HL-60/S4 treated with retinoic acid at 250 ng/mL for 4 days and 3 days (cell line): ENCODE measurements around the gene RPS13.
"Not testable (repeated sequence)": the region's sequence is repeated elsewhere in the genome, so short reads cannot be mapped to it uniquely, and the experiment has no call there.

Source experiments
- in situ Hi-C: fragments of 300-500 bp; cut with MboI; formaldehyde crosslinking; loops from 2 replicates; pipeline ENCODE4 v1.7.0; 2022; ENCODE audit warnings: low sequenced_read_pairs

RPS13 gene

GRCh38 chr11:17077520-17078401 lies at the start of gene RPS13:
Gene RPS13 (minus strand): TSS chr11:17077667. CDS start chr11:17077641, 26 bp downstream.
- in situ Hi-C loops: no loop called here

- in situ Hi-C loops: no loop called here
These were observed 44.5 kb upstream of the RPS13 start for GRCh38 chr11:17121981-17122380.

- in situ Hi-C loops: no loop called here
These were observed 39.8 kb upstream of the RPS13 start for GRCh38 chr11:17117262-17117661.

- in situ Hi-C loops: no loop called here
These were observed 38.6 kb upstream of the RPS13 start for GRCh38 chr11:17116117-17116516.

- in situ Hi-C loops: not testable (repeated sequence)
These were observed 30.3 kb upstream of the RPS13 start for GRCh38 chr11:17107745-17108144.

GRCh38 chr11:17105404-17106040 lies 28.1 kb upstream of the RPS13 start:
- in situ Hi-C loops: not testable (repeated sequence)

DNA sequence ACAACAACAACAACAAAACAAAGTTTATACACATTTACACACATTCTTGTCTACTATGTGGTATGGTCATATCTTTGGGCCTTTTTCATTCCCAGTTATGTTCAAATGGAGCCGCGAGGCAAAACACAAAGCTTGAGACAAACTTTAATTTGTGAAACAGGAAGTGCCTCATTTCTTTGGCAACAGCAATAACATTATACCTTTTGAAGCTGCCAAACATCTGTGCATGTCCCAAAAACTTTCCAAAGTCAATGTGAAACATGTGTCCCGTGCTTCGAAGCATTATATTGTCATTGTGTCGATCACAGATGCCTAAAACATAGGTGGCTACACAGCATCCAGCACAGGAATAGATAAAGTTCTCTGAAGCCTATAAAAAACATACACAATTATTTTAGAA lies 25.0 kb upstream of the RPS13 start:
- in situ Hi-C loops: no loop called here

DNA sequence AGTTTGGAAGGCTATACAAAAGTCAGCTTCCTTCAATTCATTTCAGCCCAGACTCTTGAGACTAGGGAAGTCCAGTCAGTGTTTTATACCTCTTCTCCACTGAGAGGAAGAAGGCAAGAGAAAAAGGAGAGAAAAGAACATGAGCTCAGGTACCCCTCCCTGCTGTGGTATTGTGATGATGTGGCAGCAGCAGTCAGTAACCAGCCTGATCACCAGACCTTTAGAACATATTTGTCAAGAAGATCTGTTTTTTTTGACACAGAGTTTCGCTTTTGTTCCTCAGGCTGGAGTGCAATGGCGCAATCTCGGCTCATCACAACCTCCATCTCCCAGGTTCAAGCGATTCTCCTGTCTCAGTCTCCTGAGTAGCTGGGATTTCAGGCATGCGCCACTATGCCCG lies 21.2 kb upstream of the RPS13 start:
- in situ Hi-C loops: no loop called here

DNA sequence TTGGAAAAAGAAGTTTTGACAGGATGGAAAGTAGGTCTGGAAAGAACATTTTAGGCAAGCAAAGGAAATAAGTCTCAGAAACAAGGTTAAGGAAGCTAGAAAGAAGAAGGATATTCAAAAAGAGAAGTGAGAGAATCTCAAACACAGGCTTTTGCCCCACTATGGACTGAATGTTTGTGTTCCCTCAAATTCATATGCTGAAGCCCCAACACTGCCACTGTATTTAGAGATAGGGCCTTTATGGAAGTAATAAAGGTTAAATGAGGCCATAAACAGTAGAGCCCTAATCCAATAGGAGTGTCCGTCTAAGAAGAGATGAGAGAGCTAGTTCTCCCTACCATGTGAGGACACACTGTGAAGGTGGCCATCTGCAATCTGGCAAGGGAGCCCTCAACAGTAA lies 20.6 kb upstream of the RPS13 start:
- in situ Hi-C loops: no loop called here

GRCh38 chr11:17085976-17086375 lies 8.5 kb upstream of the RPS13 start:
- in situ Hi-C loops: not testable (repeated sequence)

DNA sequence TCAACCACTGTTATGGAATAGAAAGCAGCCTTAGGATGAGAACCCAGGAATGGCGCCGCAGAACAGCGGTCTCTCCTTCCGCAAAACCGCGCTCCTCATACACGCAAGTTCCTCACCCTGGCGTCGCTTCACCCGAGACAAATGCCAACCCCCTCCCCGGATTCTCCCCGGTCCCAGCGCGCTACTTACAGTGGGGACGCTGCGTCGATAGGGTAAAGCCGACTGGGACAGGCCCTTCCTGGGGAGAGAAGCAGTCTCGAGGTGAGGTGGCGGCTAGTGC lies 287 bp downstream of the RPS13 start:
- in situ Hi-C loops: no loop called here

DNA sequence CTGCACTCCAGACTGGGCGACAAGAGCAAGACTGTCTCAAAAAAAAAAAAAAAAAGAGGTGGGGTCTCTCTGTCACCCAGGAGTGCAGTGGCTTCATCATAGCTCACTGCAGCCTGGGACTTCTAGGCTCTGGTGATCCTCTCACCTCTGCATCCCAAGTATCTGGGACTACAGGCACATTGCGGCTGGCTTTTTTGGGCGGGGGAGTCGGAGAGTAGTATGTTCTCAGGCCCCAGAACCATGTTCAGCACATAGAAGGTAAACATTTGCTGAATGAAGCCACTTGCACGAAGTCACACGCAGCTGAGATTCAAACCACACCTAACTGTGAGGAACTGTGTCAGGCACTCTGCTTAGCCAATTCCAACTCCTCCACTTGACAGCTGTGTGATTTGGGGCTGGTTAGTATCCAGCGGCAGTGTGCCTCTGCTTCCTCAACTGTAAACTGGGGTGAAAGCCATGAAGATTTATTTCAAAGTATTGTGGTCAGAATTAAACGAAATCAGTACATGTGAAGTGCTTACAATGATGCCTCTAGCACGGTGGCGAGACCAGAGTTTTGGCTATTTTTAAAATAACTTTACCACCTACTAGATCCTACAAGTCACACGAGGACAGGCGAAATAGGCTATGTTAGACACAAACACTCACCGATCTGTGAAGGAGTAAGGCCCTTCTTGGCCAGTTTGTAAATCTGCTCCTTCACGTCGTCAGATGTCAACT lies 789 bp downstream of the RPS13 start:
- in situ Hi-C loops: no loop called here

- in situ Hi-C loops: no loop called here
These were observed 2.0 kb downstream of the RPS13 start for GRCh38 chr11:17075506-17075905.

DNA sequence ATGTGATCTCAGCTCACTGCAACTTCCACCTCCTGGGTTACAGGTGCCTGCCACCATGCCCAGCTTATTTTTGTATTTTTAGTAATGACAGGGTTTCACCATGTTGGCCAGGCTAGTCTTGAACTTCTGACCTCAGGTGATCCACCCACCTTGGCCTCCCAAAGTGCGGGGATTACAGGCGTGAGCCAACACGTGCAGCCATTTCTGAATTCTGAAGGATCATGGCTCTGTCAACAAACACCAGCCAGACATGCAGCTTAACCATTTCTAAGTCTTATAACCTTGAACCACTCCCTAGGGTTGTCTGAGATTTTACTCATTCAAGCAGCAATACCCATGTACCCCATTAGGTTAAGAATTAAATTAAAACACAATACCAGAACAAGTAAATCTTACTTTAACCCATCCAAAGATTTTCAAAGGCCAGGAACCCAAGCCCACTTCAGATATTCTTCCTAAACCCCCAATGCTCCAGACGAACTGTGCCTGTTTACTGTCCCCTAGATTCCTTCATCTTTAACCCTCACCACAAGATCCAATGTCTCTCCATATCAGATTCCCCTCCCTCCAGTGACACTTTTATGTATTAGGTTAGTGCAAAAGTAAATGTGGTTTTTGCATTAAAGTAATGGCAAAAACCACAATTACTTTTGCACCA lies 4.0 kb downstream of the RPS13 start:
- in situ Hi-C loops: no loop called here

DNA sequence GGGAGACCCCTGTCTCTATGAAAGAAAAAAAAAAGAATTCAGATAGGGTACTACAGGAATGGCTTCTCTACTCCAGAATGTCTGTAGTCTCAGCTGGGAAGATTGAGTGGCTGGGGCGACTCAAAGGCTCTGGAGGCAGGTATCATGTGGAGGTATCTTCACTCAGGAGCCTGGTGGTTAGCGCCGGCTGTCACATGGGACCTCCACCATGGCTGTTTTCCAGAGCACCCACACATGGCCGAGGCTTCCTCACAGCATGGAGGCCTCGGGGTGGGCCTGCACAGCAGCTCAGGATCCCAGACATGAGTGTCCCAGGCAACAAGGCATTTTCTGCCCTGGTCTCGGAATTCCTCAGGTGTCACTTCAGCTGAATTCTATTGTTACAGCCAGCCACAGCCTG lies 10.1 kb downstream of the RPS13 start:
- in situ Hi-C loops: loop anchor here (10.0 kb wide), 1 partner anchor 283 kb away; no protein-coding TSS in a partner anchor

- in situ Hi-C loops: loop anchor here (10.0 kb wide), 1 partner anchor 282 kb away; no protein-coding TSS in a partner anchor
These were observed 10.8 kb downstream of the RPS13 start for GRCh38 chr11:17066691-17067090.

DNA sequence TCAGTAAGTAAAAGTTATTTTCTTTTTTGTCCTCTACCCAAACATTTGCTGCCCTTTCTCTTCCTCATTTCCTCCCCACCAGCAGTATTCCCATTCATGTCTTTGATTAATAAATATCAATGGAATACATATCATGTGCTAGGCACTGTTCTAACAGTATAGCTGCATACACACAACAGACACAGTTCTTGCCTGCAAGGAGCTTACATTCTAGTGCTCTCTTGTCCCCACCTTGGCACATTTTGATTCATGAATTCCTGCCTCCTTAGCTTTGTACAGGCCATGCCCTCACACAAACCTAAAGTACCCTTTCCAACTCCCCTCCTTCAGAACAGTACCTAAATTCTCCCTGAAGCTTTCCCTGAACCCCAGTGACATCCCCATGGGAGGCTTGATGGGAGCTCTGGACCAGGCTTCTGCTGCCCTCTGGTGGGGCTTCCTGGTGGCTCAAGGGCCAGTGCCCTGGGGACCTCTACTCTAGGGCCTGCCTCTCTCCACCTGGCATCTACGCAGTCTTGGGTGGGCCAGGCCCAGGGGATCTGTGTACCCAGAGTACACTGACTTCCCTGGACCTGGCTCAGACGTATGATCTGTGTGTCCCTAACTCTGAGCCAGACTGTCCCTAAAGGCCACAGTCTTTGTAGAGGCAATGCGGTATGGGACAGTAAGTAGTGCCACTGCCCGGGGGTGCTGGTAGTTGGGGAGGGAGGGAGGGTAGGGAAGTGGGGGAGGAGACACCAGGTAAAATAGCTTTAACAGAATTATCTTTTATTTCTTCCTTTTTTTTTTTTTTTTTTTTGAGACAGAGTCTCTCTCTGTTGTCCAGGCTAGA lies 14.1 kb downstream of the RPS13 start:
- in situ Hi-C loops: loop anchor here (10.0 kb wide), 1 partner anchor 279 kb away; no protein-coding TSS in a partner anchor

- in situ Hi-C loops: not testable (repeated sequence)
These were observed 26.3 kb downstream of the RPS13 start for GRCh38 chr11:17051146-17051545.

GRCh38 chr11:17048491-17048890 lies 29.0 kb downstream of the RPS13 start:
- in situ Hi-C loops: not testable (repeated sequence)

DNA sequence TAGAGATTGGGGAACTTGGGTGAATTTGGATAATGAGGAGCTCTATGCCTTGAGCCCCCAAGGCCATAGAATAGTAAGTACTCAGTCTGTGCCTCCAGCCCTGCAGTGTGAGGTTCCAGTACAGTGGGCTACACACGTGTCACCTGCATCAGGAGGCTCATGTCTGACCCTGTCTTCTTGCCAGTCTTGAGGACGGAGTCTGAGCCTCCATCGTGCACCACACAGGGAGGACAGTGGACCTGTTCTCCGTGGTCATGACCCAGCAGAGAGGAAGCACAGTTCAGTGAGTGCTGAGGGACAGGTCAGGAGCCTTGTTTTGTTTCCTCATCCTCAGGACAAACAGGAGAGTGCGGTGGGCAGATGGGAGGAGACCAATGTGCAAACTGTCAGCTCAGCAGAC lies 30.8 kb downstream of the RPS13 start:
- in situ Hi-C loops: no loop called here
